HG03039 (cell line): Measurements from ENCODE around the gene PELI2.

ENCODE experiments used
- ATAC-seq: cut with Tn5 transposase; IDR thresholded peaks from one replicate; pipeline ENCODE4 v1.9.1; 2021; ENCODE audit warnings: mild to moderate bottlenecking, moderate library complexity; ENCODE audit not compliant: unreplicated experiment

PELI2 gene

DNA sequence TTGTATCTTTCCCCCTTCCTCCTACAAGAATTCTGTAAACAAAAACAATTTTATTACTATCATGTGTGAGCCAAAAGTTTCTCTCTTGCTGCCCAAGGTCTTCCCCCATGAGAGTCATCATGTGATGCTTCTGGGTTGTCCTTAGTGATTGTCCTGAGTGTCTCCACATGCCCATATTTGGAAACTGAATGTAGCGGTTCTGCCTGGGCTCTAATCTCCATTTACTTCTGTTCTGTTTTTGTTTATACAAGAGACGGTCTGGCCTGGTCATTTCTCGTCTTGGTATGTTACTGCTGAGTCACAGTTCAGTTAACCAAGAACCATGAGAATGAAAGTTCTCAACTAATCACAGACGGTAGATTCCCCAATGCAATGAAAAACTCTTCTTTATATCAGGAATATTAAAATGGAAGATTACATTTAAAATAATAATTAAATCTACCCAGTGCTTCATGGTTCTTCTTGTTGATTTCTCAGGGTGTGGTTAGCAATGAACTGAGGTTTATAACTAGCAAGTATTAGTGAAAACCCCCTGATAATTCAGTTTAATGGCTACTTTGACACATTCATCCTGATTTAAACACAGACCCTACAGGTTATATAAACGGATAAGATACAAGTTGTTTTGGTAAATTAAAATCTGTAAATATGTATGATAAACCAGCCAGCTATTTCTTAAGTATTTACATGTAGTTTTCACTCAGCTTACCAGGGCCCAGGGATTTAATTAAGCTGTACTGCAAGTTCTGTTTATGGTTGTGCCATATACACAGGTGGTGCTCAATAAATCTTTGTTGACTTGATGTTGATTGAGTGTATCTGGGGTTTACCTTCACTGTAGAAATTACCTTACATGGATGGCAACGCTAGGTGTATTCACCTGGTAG lies 81.1 kb downstream of the PELI2 start:
- peak; percentile 43 for ATAC-seq

DNA sequence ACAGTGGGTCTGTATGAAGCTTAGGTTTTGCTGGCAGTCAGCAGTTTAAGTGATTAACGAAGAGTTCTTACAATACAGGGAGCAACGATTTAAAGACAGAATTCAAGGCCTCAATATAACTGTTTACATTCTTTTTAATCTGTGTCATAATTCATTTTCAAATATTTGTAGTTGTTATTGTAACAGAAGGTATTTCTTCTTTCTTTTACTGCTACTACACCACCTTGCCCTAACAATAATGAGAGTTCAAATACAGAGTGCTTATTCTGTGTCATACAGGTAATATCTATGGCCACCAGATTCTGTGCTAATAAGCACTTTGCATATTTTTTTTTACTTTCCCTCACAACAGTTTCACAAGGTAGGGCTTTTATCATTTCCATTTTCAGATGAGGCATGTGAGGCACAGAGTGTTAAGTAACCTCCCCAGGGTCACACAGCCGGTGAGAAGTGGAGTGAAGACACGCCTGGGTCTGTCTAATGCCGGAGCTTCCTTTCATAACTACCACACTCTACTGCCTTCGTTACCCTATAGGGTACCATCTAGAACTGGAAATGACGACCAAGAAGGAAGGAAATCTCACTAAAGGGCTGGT lies 81.9 kb downstream of the PELI2 start:
- peak; percentile 49 for ATAC-seq

DNA sequence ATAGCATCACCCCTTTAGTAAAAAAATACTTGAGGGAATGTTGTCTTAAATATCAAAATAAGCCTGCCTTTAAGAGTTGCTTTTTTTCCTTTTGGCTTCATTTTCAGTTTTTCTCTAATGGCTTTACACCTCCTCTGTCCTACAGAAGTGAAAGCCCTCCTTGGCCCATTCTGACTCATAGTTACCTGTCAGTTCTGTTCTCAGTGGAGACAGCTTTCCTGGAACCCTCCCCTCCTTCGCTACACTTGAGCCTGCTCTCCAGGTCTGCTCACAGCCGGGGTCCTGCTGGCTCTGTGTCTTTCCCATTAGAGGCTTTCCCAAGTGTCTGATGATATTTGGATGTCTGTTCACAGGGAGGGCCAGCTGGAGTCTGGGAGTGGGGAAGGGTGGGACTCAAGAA lies 84.0 kb downstream of the PELI2 start:
- peak; percentile 53 for ATAC-seq

- ATAC-seq, result no peak
These were observed 87.7 kb downstream of the PELI2 start for GRCh38 chr14:56205881-56206280.

- no peak for ATAC-seq
These were observed 88.4 kb downstream of the PELI2 start for GRCh38 chr14:56206596-56206995.

DNA sequence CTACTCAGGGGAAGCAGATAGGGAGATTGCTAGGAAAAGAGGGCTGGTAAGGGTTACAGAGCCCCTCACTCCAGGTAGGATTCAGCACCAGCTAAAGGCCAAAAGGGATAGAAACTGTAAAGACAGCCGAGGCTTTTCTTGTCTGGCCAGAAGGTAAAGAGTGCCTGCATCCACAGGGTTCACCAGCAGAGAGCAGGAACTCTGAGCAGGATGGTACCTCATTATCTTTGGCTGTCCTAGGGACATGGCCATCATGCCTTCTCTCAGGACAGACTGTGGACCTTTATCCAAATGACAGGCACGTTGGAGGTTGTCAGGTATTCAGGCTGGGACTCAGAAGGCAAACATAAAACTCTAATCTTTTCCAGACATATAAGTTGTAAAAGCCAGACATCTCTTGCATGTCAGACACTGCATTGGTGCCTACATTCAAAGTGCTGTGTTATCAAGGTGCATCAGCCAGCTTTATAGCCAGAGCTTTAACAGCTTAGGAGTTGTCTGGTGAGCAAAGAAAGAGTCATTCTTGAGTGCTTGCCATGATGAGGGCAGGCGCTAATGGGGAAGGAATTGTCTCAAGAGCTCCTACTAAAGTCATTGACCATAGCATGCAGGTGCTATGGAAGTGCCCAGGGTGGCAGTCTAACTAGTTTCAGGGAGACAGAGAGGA lies 89.5 kb downstream of the PELI2 start:
- ATAC-seq, result no peak

DNA sequence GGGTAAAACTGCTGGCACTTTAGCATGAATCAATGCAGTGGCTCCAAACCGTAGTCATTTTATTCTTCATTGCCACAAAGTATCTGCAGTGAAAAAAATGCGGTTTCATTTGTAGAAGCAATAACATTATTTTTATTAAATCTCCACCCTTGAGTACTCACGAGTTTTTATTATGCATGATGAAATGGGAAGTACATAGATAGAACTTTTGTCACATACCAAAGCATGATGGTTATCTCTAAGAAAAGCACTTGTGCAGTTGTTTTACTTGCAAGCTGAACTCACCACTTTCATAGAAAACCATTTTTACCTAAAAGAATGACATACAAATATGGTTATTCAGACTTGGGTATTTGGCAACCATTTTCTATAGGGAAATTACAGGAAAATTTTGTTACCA lies 90.3 kb downstream of the PELI2 start:
- no peak for ATAC-seq

GRCh38 chr14:56210571-56210970 lies 92.4 kb downstream of the PELI2 start:
- ATAC-seq, result no peak

- ATAC-seq, result no peak
These were observed 92.9 kb downstream of the PELI2 start for GRCh38 chr14:56211084-56211483.

DNA sequence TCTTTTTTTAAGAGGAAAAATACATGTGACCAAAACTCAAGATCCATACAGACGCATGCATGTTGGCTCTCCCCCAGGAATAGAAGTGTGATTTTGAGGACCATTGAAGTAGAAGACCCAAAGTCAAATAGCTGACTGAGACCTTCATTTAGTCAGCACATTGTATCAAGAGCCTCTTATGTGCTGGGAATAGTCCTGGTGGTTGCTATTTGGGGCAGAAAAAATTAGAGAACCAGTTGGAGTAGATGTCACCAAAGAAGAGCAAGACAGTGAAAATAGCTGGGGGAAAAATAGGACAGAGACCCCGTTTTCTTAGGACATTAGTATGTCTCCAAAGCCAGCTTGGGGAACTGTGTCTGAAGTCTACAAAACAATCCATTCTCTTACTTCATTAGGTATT lies 93.6 kb downstream of the PELI2 start:
- ATAC-seq, result no peak

GRCh38 chr14:56212521-56212920 lies 94.3 kb downstream of the PELI2 start:
- no peak for ATAC-seq

DNA sequence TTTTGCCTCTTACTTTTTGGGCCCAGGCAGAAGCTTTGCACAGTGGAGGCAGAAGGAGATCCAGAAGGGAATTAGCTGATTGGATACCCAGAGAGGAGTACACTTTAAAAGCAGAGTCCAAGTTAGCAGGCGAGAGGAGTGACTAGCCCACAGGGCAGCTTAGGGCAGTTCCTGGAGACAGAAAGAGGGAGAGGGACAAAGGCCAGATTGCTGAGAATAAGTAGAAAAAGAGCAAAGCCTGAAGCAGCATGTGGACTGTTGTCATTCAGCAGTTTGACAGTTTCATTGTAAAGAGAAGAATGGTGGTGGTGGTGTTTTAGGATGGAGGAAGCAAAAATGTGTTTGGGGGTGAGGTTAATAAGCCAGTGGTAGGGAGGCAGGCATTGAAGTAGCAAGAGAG lies 95.1 kb downstream of the PELI2 start:
- no peak for ATAC-seq

GRCh38 chr14:56215180-56215579 lies 97.0 kb downstream of the PELI2 start:
- ATAC-seq, result no peak

DNA sequence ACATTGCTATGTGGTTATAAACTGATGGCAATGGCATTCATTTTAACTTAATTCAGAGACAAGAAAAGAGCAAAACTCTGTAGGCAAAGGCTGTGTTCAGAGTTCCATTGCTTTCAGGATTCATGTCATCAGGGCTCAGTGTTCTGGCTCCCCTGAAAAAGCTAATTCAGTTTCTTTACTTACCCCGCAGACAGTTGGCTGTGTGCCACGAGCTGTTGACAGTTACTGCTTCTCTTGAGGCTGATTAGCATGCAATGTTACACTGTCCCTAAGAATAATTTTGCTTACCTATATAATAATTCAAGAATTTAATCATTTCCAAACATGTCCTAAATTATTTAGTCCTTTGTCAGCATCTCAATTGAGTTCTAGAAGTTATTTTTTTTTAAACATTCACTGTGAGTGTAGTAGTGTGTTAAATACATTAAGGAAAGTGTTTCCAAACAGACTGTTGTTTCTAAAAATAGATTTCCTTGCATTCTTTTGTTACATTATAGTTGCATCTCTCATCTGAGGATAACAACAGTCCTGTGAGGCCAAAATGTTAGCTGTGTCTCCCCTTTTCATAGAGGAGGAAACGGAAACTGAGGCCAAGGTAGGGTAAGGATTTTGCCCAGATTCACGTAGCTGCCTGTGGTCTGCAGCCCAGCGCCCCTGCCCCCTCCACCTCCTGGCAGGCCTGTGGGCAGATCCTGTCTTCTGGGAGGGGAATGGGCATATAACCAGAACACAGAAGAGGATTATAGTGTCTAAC lies 98.6 kb downstream of the PELI2 start:
- ATAC-seq, result no peak

DNA sequence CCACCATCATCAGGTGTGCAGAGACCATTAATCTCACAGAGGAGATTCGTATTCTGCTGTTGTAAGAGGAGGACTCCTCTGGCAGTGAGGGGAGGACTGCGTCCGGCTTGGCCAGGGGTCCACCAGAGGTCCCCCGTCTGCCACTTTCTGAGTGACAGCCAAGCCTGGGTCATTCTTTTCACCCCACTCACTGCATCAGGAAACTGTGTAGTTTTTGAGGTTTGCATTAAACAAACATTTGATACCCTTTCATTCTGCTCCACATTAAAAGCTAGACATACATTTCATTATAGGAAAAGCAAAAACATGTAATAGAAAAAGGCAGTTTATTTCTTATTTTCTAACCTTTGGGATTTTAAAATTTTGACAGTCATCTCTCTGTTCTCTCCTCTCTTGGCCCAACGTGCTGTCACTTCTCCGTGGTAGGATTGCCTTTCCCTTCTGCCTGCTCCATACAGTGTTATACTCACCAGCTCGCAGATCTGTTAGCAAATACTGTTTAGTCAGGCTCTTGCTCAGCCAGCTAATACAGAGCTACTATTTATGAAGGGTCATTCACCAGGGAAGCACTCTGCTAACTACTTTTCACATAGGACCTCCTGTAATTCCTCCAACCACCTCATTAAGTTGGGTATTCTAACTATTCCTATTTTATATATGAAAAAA lies 99.3 kb downstream of the PELI2 start:
- no peak for ATAC-seq

DNA sequence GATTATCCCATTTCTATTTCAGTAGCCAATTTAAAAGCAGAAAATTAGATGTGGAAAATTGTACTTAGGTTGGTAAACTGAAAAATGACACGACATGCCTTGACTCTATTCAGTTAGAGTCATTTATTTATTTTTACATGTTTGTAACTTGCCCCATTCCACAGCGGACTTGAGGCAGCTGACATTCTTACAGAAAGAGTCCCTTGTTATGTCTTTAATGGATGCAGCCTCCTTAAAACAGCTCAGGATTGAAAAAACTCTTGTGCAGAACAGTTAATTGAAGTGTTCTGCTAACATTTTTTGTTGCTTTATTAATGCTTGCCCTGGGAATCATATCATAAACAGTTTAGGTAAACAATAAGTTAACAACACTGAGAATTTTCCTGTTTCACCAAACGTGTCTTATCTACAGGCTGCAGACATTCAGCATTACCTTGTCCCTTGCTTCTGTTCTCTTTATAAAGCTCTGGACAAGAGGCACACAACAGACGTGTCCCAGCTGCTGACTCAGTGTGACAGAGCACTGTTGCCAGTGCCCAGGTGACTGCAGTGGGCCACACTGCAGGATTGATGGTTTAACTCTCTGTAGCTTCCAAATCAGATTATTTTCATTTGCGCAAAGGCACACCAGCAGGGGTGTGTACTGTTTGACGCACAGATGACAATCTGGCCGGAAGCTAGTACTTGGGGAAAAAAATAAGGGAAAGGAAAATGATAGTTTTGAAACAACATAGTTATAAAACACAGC lies 101.6 kb downstream of the PELI2 start:
- no peak for ATAC-seq

GRCh38 chr14:56221382-56222128 lies 103.3 kb downstream of the PELI2 start:
- ATAC-seq, result no peak

DNA sequence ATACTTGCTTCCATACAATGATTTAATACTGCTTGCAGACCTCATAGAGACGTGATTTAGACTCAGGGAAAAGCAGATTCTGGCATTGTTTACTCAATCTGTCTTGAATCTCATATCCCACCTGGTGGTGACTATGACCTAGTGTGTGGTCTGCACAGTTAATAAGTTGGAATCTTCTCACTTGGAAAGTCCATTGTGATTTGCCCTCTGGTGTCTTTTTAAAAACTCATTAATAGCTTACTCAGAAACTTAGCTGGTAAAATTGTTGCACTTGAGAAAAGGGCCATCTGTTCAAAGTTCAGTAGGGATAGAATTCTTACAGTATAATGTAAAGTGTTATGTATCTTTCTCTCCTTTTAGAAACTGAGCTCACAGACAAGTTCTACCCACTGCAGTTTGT lies 106.0 kb downstream of the PELI2 start:
- ATAC-seq, result no peak
